Vagina (tissue), 2 donors: ENCODE measurements around the gene OBSCN.

Experiments
- POLR2A ChIP-seq, 2 donors: fragments of 450-650 bp; IDR thresholded peaks; one replicate each; pipeline ENCODE4 v1.6.1; 2017; ENCODE audit warnings: antibody characterized with exemption in 2 of 2, mild to moderate bottlenecking in 2 of 2, moderate library complexity in 2 of 2
- TF ChIP-seq, protein P1 (sequence below), 3 experiments: fragments of 450-650 bp in 2 of 3; fragments of 200-600 bp in 1 of 3; sonication (generic) in 1 of 3; IDR thresholded peaks; one replicate each; pipeline ENCODE4 v1.5.1; 2017 to 2019; ENCODE audit warnings: antibody characterized with exemption in 3 of 3, mild to moderate bottlenecking in 2 of 3, moderate library complexity in 2 of 3

DNA sequence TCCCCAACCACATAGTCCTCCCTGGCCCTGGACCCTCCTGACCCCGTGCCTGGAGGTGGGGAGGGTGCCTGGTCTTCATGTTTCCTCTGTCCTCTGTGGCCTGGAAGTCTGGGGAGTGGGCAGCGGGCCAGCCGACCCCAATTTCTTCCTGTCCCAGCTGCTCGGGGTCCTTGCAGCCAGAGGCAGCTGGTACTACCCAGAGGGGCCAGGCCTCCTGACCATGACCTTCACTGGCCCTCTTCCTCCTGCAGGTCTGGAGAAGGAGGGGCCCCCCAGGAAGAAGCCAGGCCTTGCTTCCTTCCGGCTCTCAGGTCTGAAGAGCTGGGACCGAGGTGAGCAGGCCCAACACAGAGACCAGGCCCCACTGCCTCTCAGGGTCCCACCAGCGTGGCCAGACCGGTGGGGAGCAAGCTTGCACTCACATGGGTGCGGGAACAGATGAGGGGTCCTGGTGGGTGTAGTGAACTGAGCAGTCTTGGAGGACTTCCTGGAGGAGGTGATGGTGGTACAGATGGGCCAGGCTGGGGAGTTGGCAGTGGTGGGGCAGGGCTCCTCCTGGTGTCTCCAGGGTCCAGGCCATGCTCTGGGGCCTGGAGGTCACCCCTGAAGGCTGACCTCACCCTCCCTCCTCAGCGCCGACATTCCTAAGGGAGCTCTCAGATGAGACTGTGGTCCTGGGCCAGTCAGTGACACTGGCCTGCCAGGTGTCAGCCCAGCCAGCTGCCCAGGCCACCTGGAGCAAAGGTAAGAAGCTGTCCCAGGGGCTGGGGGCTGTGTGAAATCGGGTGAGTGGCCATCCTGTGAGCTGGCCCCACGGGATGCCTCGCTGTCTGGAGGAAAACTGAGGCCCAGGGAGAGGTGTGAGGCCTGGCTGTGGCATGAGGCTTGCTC, 166.1 kb downstream of the OBSCN start:
- TF ChIP-seq, protein P1, sequence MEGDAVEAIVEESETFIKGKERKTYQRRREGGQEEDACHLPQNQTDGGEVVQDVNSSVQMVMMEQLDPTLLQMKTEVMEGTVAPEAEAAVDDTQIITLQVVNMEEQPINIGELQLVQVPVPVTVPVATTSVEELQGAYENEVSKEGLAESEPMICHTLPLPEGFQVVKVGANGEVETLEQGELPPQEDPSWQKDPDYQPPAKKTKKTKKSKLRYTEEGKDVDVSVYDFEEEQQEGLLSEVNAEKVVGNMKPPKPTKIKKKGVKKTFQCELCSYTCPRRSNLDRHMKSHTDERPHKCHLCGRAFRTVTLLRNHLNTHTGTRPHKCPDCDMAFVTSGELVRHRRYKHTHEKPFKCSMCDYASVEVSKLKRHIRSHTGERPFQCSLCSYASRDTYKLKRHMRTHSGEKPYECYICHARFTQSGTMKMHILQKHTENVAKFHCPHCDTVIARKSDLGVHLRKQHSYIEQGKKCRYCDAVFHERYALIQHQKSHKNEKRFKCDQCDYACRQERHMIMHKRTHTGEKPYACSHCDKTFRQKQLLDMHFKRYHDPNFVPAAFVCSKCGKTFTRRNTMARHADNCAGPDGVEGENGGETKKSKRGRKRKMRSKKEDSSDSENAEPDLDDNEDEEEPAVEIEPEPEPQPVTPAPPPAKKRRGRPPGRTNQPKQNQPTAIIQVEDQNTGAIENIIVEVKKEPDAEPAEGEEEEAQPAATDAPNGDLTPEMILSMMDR (IDR thresholded peaks at IDR 0.05) = no peak
- no peak for TF ChIP-seq POLR2A (IDR thresholded peaks at IDR 0.05)
